ENCODE measurements around the gene MUC6.

The MUC6 gene

DNA sequence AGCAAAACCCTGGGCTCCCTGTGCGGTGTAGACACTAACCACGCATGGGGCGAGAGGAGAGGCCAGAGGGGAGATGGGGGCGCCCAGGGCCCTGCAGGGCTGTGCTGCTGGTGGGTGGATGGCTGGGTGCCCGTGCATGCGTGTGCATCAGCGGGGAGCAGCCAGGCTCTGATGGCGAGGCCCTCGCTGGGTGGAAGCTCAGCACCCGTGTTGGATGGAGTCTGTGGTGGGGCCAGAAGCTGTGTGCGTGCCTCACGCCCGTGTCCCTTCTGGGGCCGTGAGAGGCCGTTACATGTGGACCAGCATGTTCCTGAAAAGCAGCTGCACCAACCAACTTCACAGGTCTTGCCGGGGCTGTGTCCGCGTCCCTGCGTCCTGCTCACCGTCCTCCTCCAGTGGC lies 33.4 kb downstream of the MUC6 start:
- TF ChIP-seq, protein P1, sequence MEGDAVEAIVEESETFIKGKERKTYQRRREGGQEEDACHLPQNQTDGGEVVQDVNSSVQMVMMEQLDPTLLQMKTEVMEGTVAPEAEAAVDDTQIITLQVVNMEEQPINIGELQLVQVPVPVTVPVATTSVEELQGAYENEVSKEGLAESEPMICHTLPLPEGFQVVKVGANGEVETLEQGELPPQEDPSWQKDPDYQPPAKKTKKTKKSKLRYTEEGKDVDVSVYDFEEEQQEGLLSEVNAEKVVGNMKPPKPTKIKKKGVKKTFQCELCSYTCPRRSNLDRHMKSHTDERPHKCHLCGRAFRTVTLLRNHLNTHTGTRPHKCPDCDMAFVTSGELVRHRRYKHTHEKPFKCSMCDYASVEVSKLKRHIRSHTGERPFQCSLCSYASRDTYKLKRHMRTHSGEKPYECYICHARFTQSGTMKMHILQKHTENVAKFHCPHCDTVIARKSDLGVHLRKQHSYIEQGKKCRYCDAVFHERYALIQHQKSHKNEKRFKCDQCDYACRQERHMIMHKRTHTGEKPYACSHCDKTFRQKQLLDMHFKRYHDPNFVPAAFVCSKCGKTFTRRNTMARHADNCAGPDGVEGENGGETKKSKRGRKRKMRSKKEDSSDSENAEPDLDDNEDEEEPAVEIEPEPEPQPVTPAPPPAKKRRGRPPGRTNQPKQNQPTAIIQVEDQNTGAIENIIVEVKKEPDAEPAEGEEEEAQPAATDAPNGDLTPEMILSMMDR (conservative IDR thresholded peaks at IDR 0.05; ENCODE audit: low read length): no peak
- DNase-seq (ENCODE audit: low read depth): no peak

DNA sequence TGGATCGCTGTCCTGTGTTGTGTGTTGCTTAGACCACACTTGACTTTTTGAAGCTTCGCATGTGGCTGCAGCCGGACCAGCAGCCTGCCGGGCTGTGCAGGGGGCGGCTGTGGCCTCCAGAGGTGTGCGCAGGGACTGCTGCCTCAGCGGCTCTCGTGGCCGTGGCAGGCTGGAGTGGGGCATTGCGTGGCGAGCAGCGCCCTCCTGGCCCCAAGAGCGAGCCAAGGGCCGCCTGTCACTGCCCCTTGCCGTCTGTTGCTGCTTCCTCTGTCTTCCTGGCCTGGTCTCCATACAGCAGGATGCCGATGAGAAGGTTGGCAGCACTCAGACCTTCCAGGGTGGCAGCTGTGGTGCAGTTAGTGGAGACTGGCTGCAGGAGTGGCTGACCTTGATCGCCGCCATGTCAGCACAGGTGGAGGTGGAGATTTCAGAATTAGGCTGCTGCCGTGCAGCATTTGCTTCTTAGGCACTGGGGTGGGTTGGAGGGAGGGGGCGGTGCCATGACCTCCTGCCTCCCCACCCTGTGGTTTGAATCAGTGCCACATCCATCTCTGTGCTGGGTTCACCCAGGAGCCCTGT lies 34.0 kb downstream of the MUC6 start:
- no peak overlapping the region for H3K4me3 ChIP-seq (ENCODE audit: low read length)
- DNase-seq (ENCODE audit: low read depth): no peak
- TF ChIP-seq, protein P1 (conservative IDR thresholded peaks at IDR 0.05; ENCODE audit: low read length): no peak

More for the DNA sequence above, 33.4 kb downstream of the MUC6 start:
- H3K4me3 ChIP-seq (ENCODE audit: low read length): no peak overlapping the region

DNA sequence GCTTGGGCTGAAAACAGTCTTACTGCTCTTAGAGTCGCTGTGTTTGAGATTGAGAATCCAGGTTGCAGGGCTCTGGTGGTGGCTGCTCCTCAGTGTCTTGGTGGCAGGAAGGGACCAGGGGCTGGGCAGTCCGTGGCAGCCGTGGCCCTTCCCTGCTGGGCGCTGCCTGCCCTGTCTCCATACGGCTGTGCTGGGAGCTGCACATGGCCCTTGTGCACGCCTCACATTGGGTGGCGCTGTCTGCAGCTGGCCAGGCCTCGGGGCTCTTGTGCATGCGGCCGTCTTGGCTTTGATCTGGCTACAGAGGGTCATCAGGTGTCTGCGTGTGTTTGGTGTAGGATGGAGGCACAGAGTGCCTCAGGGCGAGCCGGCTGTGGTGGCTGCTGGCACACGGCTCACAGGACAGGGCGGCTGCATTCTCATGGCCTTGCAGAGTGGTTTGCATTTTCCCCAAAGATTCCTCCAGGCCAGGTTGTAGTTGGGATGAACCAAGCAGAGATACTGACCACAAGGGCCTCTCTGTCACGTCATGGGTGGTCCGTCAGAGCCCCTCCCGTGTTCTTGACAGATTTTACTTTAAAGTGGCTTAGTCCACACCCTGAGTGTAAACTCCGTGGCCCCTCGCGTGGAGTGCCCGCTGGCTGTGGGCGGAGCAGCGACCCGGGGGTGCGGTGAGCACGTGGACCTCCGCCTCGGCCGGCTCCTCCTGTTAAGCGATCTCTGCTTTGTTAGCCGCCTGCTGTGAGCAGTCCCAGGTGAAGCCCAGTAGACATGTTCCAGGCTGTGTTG lies 34.7 kb downstream of the MUC6 start:
- no peak for DNase-seq (ENCODE audit: low read depth)
- TF ChIP-seq, protein P1 (conservative IDR thresholded peaks at IDR 0.05; ENCODE audit: low read length): no peak

DNA sequence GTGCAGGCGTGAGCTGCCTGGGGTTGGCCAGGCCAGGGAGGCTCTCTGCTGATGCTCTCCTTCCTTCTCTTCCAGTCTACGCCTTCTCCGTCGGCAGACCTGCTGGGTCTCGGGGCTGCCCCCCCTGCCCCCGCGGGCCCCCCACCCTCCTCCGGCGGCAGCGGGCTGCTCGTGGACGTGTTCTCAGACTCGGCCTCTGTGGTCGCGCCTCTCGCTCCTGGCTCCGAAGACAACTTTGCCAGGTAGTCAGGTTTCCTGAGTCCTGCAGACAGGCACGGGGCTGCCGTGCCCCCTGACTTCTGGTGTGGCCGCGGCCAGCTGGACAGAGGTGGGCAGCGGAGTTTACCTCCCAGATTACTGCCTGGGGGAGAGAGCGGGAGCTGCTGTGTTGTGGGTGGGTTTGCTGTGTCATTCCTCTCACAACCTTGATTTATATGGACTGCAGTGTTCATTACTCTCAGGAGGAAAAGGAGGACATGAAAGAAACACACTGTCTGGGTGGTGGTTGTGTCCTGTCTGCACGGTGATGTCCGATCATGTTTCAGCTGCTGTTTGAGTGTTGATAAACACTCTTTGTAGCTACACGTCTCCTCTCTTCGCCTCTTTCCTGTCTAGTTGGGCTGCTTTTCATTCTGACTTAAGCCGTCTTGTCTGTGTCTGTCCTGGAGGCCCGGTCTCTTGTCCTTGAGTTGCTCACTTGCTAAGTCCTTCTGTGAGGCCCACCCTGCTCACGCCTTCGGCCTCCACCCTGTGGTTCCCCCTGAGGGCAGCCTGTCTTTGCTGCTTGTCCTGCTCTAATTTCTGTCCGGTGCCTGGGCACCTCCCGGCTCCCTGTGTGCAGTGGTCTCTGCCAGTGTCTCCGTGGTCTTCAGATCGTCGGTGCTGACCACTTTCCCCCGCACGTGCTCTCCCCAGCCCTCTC lies 35.9 kb downstream of the MUC6 start:
- DNase-seq (ENCODE audit: low read depth): no peak
- no peak overlapping the region for H3K4me3 ChIP-seq (ENCODE audit: low read length)
- TF ChIP-seq, protein P1 (conservative IDR thresholded peaks at IDR 0.05; ENCODE audit: low read length): no peak

More for the DNA sequence above, 34.7 kb downstream of the MUC6 start:
- no peak overlapping the region for H3K4me3 ChIP-seq (ENCODE audit: low read length)

DNA sequence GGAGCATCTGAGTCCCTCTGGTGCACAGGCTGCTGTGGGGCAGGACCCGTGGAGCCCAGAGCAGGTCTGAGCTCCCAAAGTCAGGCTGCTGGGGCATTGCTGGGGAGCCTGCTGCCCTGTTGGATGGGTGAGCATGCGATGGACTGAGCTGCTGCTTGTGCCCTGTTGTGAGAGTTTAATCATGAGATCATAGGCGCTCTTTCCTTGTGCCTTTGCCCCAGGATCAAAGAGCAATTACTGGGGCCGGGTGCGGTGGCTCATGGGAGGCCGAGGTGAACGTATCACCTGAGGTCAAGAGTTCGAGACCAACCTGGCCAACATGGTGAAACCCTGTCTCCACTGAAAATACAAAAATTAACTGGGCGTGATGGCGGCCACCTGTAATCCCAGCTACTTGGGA lies 37.5 kb downstream of the MUC6 start:
- DNase-seq (ENCODE audit: low read depth): no peak
- H3K4me3 ChIP-seq (ENCODE audit: low read length): no peak overlapping the region
- TF ChIP-seq, protein P1 (conservative IDR thresholded peaks at IDR 0.05; ENCODE audit: low read length): no peak

DNA sequence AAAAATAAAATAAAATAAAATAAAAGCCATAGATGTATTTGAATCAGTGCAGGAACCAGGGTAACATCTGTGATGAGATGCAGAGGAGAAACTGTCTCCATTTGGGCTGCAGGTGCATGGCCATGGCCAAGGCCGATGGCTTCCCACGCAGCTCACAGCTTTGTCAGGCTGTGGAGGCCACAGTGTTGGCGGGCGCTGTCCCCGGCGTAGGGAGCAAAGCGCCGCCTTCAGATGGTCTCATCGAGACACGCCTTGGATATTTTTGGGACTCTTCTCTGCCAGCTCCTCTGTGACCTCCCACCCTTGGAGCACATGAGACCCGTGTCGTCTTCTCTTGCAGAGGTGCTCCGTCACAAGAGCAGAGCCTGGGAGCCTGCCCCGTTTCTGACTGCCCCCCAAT lies 38.6 kb downstream of the MUC6 start:
- TF ChIP-seq, protein P1 (conservative IDR thresholded peaks at IDR 0.05; ENCODE audit: low read length): no peak
- no peak for DNase-seq (ENCODE audit: low read depth)
- no peak overlapping the region for H3K4me3 ChIP-seq (ENCODE audit: low read length)

Data from AG10803 (cell line).